ENCODE results near the gene MDM2. TPM values are rescaled to one million over a fixed set of nuclear protein-coding genes. Genes with fewer than 3 reads are reported as not detected.
"Not testable (repeated sequence)": the region's sequence is repeated elsewhere in the genome, so short reads cannot be mapped to it uniquely, and the experiment has no call there.

MDM2 gene
- total RNA-seq, 1 experiment from 2014 or later, result 97.1 TPM

GRCh38 chr12:68837215-68837614 is 29.2 kb downstream of the MDM2 start:
- H3K4me3 Mint-ChIP-seq (ENCODE audit: low read depth, unreplicated experiment), result no peak overlapping the region
- intact Hi-C loops (cut with micrococcal nuclease; ENCODE audit: unreplicated experiment), result loop anchor here (10.0 kb wide), 1 partner anchor 418 kb away; no protein-coding TSS in a partner anchor
- H3K4me1 Mint-ChIP-seq (ENCODE audit: low read depth, unreplicated experiment), result no peaks in the 10 kb centered on the region
- H3K9me3 Mint-ChIP-seq (ENCODE audit: low read depth, unreplicated experiment), result no peaks in the 10 kb centered on the region
- CTCF ChIA-PET, result interaction anchor here (0.6 kb wide), 1 partner anchor 16 kb away, joined by 5 read pairs; no protein-coding TSS in a partner anchor
- TF ChIP-seq CTCF (IDR thresholded peaks at IDR 0.05; ENCODE audit: unreplicated experiment), result no peak
- peaks cover 60% of the 10 kb centered on the region for H3K36me3 Mint-ChIP-seq (ENCODE audit: insufficient read depth, unreplicated experiment)
- no peaks in the 10 kb centered on the region for H3K27me3 Mint-ChIP-seq (ENCODE audit: unreplicated experiment)
- no peak overlapping the region for H3K27ac Mint-ChIP-seq (ENCODE audit: unreplicated experiment)
- no peak for DNase-seq
- no TSS peak for BruUV-seq (replicated peaks)

GRCh38 chr12:68838046-68838886 is 30.3 kb downstream of the MDM2 start:
- H3K4me1 Mint-ChIP-seq (ENCODE audit: low read depth, unreplicated experiment), result no peaks in the 10 kb centered on the region
- no peak for DNase-seq
- no peak for TF ChIP-seq CTCF (IDR thresholded peaks at IDR 0.05; ENCODE audit: unreplicated experiment)
- no peak overlapping the region for H3K27ac Mint-ChIP-seq (ENCODE audit: unreplicated experiment)
- intact Hi-C loops (cut with micrococcal nuclease; ENCODE audit: unreplicated experiment), result loop anchor here (10.0 kb wide), 1 partner anchor 417 kb away; no protein-coding TSS in a partner anchor
- CTCF ChIA-PET, result no interaction called here
- H3K36me3 Mint-ChIP-seq (ENCODE audit: insufficient read depth, unreplicated experiment), result peaks cover 57% of the 10 kb centered on the region
- H3K4me3 Mint-ChIP-seq (ENCODE audit: low read depth, unreplicated experiment), result no peak overlapping the region
- no peaks in the 10 kb centered on the region for H3K9me3 Mint-ChIP-seq (ENCODE audit: low read depth, unreplicated experiment)
- H3K27me3 Mint-ChIP-seq (ENCODE audit: unreplicated experiment), result no peaks in the 10 kb centered on the region
- no TSS peak for BruUV-seq (replicated peaks)

- CTCF ChIA-PET, result interaction anchor here (0.7 to 1.8 kb wide), 2 partner anchors 9 to 17 kb away, joined by 3 to 7 read pairs; no protein-coding TSS in a partner anchor
- DNase-seq, result no peak
- Mint-ChIP-seq H3K36me3 (ENCODE audit: insufficient read depth, unreplicated experiment) (peaks cover 57% of the 10 kb centered on the region), H3K4me3 (ENCODE audit: low read depth, unreplicated experiment) (no peak overlapping the region), H3K27me3 (ENCODE audit: unreplicated experiment) (no peaks in the 10 kb centered on the region), H3K4me1 (ENCODE audit: low read depth, unreplicated experiment) (no peaks in the 10 kb centered on the region), H3K9me3 (ENCODE audit: low read depth, unreplicated experiment) (no peaks in the 10 kb centered on the region), H3K27ac (ENCODE audit: unreplicated experiment) (no peak overlapping the region)
- TF ChIP-seq CTCF (IDR thresholded peaks at IDR 0.05; ENCODE audit: unreplicated experiment), result no peak
- BruUV-seq (replicated peaks), result TSS peak; percentile 18
- intact Hi-C loops (cut with micrococcal nuclease; ENCODE audit: unreplicated experiment), result loop anchor here (10.0 kb wide), 1 partner anchor 415 kb away; no protein-coding TSS in a partner anchor
Observed at GRCh38 chr12:68839183-68840147, 31.5 kb downstream of the MDM2 start.

- H3K4me3 Mint-ChIP-seq (ENCODE audit: low read depth, unreplicated experiment); intact Hi-C loops (cut with micrococcal nuclease; ENCODE audit: unreplicated experiment); DNase-seq; CTCF ChIA-PET; H3K27ac Mint-ChIP-seq (ENCODE audit: unreplicated experiment); H3K27me3 Mint-ChIP-seq (ENCODE audit: unreplicated experiment); H3K9me3 Mint-ChIP-seq (ENCODE audit: low read depth, unreplicated experiment); H3K4me1 Mint-ChIP-seq (ENCODE audit: low read depth, unreplicated experiment); BruUV-seq (replicated peaks): not testable (repeated sequence)
- H3K36me3 Mint-ChIP-seq (ENCODE audit: insufficient read depth, unreplicated experiment), result peaks cover 48% of the 10 kb centered on the region
Observed at GRCh38 chr12:68841175-68841574, 33.2 kb downstream of the MDM2 start.
